ENCODE data around the gene PCDHGC4.

DNA sequence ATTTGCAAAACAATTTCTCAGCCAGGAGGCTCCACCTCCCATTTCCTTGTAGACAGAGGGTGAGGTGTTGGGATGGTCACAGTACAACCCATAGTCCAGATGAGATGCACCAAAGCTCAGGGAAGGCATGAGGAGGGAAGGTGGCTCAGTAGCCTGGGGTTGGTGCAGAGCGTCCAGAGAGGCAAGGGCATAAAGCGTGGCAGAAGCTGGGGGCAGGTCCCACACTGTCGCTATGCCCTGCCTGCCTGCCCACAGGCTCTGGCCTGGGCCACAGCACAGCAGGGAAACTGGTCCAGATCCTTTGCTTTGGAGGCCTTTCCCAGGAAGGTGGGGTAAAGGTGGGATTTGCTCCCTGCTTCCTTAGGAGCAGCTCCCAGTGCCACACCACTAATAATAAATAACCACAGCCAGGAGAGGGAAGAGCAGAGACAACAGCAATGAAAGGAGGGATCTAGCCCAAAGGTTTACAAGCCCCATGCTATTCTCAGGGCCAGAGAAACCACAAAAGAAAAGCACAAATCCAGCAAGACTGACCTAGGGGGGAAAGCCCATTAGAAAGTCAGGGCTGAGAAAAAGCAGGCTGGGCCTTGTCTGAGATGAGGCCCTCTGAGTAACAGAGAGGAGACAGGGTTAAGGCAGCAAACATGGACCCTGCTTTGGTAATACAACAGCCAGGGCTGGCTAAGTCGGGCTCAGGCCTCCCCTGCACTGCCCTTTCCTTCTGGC lies 31.3 kb downstream of the PCDHGC4 start:
- TF ChIP-seq POLR2A (IDR thresholded peaks at IDR 0.05; ENCODE audit: low read depth, low read length) (no peak), TAF1 (IDR thresholded peaks at IDR 0.05; ENCODE audit: low read depth, low read length) (no peak), POLR2AphosphoS5 (IDR thresholded peaks at IDR 0.05; ENCODE audit: low read depth, low read length) (no peak), SPI1 (IDR thresholded peaks at IDR 0.05; ENCODE audit: low read depth, low read length) (no peak), PAX5 (IDR thresholded peaks at IDR 0.05; ENCODE audit: insufficient read depth, low read length, severe bottlenecking) (no peak), POU2F2 (IDR thresholded peaks at IDR 0.05; ENCODE audit: low read depth, low read length) (no peak)
